Lower leg skin (tissue), 3 donors: ENCODE measurements around the gene MFN1.

Experiments used
- POLR2A ChIP-seq, 2 donors: fragments of 450-650 bp; IDR thresholded peaks; one replicate each; pipeline ENCODE4 v1.6.1; 2016 to 2017; ENCODE audit warnings: antibody characterized with exemption in 2 of 2, mild to moderate bottlenecking in 1 of 2, moderate library complexity in 1 of 2
- TF ChIP-seq, protein P1 (sequence below), 3 donors: fragments of 450-650 bp; IDR thresholded peaks; one replicate each; pipeline ENCODE4 v1.5.1; 2016; ENCODE audit warnings: antibody characterized with exemption in 3 of 3, mild to moderate bottlenecking in 3 of 3, moderate library complexity in 2 of 3

DNA sequence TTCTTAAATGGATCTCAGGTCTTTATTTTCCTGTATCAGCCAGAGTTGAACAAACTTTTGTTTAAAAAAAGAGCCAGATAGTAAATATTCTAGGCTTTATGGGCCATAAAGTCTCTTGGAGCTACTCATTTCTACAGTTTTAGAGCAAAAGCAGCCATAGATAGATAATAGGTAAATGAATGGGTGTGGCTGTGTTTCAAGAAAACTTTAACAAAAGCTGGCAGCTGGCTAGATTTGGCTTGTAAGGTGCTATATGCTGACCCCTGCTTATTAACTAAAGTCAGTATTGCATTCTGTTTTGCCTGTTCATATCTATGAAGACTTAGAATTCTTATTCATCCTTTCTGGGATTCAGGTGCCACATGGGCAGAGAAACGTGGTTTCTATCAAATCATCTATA is 29.0 kb downstream of the MFN1 start:
- TF ChIP-seq, protein P1, sequence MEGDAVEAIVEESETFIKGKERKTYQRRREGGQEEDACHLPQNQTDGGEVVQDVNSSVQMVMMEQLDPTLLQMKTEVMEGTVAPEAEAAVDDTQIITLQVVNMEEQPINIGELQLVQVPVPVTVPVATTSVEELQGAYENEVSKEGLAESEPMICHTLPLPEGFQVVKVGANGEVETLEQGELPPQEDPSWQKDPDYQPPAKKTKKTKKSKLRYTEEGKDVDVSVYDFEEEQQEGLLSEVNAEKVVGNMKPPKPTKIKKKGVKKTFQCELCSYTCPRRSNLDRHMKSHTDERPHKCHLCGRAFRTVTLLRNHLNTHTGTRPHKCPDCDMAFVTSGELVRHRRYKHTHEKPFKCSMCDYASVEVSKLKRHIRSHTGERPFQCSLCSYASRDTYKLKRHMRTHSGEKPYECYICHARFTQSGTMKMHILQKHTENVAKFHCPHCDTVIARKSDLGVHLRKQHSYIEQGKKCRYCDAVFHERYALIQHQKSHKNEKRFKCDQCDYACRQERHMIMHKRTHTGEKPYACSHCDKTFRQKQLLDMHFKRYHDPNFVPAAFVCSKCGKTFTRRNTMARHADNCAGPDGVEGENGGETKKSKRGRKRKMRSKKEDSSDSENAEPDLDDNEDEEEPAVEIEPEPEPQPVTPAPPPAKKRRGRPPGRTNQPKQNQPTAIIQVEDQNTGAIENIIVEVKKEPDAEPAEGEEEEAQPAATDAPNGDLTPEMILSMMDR (IDR thresholded peaks at IDR 0.05) = no peak
- TF ChIP-seq POLR2A (IDR thresholded peaks at IDR 0.05) = no peak
